ENCODE measurements around the gene ZNF91.
"Not testable (repeated sequence)": the region's sequence is repeated elsewhere in the genome, so short reads cannot be mapped to it uniquely, and the experiment has no call there.

Gene ZNF91

GRCh38 chr19:23366437-23366836 is 28.8 kb downstream of the ZNF91 start:
- DNase-seq (ENCODE audit: extremely low read depth, low read depth): no peak
- no peak overlapping the region for H3K4me3 ChIP-seq (replicated peaks; ENCODE audit: low read depth, low read length)
- TF ChIP-seq, protein P1, sequence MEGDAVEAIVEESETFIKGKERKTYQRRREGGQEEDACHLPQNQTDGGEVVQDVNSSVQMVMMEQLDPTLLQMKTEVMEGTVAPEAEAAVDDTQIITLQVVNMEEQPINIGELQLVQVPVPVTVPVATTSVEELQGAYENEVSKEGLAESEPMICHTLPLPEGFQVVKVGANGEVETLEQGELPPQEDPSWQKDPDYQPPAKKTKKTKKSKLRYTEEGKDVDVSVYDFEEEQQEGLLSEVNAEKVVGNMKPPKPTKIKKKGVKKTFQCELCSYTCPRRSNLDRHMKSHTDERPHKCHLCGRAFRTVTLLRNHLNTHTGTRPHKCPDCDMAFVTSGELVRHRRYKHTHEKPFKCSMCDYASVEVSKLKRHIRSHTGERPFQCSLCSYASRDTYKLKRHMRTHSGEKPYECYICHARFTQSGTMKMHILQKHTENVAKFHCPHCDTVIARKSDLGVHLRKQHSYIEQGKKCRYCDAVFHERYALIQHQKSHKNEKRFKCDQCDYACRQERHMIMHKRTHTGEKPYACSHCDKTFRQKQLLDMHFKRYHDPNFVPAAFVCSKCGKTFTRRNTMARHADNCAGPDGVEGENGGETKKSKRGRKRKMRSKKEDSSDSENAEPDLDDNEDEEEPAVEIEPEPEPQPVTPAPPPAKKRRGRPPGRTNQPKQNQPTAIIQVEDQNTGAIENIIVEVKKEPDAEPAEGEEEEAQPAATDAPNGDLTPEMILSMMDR (IDR thresholded peaks at IDR 0.05; ENCODE audit: low read depth, low read length, missing control alignments): no peak

- not testable (repeated sequence) for DNase-seq (ENCODE audit: extremely low read depth, low read depth); H3K4me3 ChIP-seq (replicated peaks; ENCODE audit: low read depth, low read length)
Measured at GRCh38 chr19:23366031-23366430, 29.2 kb downstream of the ZNF91 start.

- H3K4me3 ChIP-seq (replicated peaks; ENCODE audit: low read depth, low read length): no peak overlapping the region
- DNase-seq (ENCODE audit: extremely low read depth, low read depth): no peak
- TF ChIP-seq, protein P1 (IDR thresholded peaks at IDR 0.05; ENCODE audit: low read depth, low read length, missing control alignments): no peak
Measured at GRCh38 chr19:23365222-23365621, 30.0 kb downstream of the ZNF91 start.

GRCh38 chr19:23361843-23362242 is 33.4 kb downstream of the ZNF91 start:
- not testable (repeated sequence) for DNase-seq (ENCODE audit: extremely low read depth, low read depth); H3K4me3 ChIP-seq (replicated peaks; ENCODE audit: low read depth, low read length)

- TF ChIP-seq, protein P1 (IDR thresholded peaks at IDR 0.05; ENCODE audit: low read depth, low read length, missing control alignments): no peak
- H3K4me3 ChIP-seq (replicated peaks; ENCODE audit: low read depth, low read length): no peak overlapping the region
- DNase-seq (ENCODE audit: extremely low read depth, low read depth): no peak
Measured at GRCh38 chr19:23351806-23352205, 43.5 kb downstream of the ZNF91 start.

GRCh38 chr19:23346696-23347095 is 48.6 kb downstream of the ZNF91 start:
- no peak for DNase-seq (ENCODE audit: extremely low read depth, low read depth)
- TF ChIP-seq, protein P1 (IDR thresholded peaks at IDR 0.05; ENCODE audit: low read depth, low read length, missing control alignments): no peak
- H3K4me3 ChIP-seq (replicated peaks; ENCODE audit: low read depth, low read length): no peak overlapping the region

- H3K4me3 ChIP-seq (replicated peaks; ENCODE audit: low read depth, low read length): no peak overlapping the region
- no peak for DNase-seq (ENCODE audit: extremely low read depth, low read depth)
- TF ChIP-seq, protein P1 (IDR thresholded peaks at IDR 0.05; ENCODE audit: low read depth, low read length, missing control alignments): no peak
Measured at GRCh38 chr19:23345838-23346237, 49.4 kb downstream of the ZNF91 start.

GRCh38 chr19:23343434-23344010 is 51.7 kb downstream of the ZNF91 start:
- H3K4me3 ChIP-seq (replicated peaks; ENCODE audit: low read depth, low read length): no peak overlapping the region
- TF ChIP-seq, protein P1 (IDR thresholded peaks at IDR 0.05; ENCODE audit: low read depth, low read length, missing control alignments): no peak
- DNase-seq (ENCODE audit: extremely low read depth, low read depth): no peak
